RWPE2 (cell line): ENCODE results near the gene PDIK1L.

Source experiments
- ATAC-seq: fragments of 200-7000 bp; cut with Tn5 transposase; 3 replicates; pipeline ENCODE4 v1.9.1; 2021; ENCODE audit warnings: low read depth
- DNase-seq: peaks from one replicate; pipeline ENCODE4 v3.0.0-alpha.2; 2020; ENCODE audit warnings: low spot score
- H3K27ac ChIP-seq: fragments of 450-650 bp; 2 replicates; pipeline ENCODE4 v1.5.1; 2017; ENCODE audit warnings: mild to moderate bottlenecking; ENCODE audit not compliant: poor library complexity, severe bottlenecking
- H3K27me3 ChIP-seq: fragments of 250-450 bp; sonication (Bioruptor Pico); 2 replicates; pipeline ENCODE4 v1.5.1; 2021; ENCODE audit warnings: mild to moderate bottlenecking, moderate library complexity; ENCODE audit not compliant: insufficient read depth, poor library complexity, severe bottlenecking
- H3K36me3 ChIP-seq: fragments of 250-450 bp; sonication (Bioruptor Pico); 2 replicates; pipeline ENCODE4 v1.5.1; 2020; ENCODE audit warnings: low read depth, mild to moderate bottlenecking, moderate library complexity
- H3K4me1 ChIP-seq: fragments of 250-450 bp; sonication (Bioruptor Pico); 2 replicates; pipeline ENCODE4 v1.5.1; 2021; ENCODE audit warnings: mild to moderate bottlenecking, moderate library complexity; ENCODE audit not compliant: insufficient read depth, poor library complexity, severe bottlenecking
- H3K4me3 ChIP-seq: fragments of 250-450 bp; sonication (Bioruptor Pico); 2 replicates; pipeline ENCODE4 v1.5.1; 2021; ENCODE audit warnings: mild to moderate bottlenecking, moderate library complexity; ENCODE audit not compliant: severe bottlenecking
- H3K9me3 ChIP-seq: fragments of 250-450 bp; sonication (Bioruptor Pico); 2 replicates; pipeline ENCODE4 v1.5.1; 2021; ENCODE audit warnings: mild to moderate bottlenecking, moderate library complexity; ENCODE audit not compliant: severe bottlenecking
- CTCF ChIP-seq: fragments of 450-650 bp; IDR thresholded peaks from one replicate; pipeline ENCODE4 v1.5.1; 2017; ENCODE audit warnings: mild to moderate bottlenecking, moderate library complexity; ENCODE audit not compliant: poor library complexity, severe bottlenecking

The PDIK1L gene

DNA sequence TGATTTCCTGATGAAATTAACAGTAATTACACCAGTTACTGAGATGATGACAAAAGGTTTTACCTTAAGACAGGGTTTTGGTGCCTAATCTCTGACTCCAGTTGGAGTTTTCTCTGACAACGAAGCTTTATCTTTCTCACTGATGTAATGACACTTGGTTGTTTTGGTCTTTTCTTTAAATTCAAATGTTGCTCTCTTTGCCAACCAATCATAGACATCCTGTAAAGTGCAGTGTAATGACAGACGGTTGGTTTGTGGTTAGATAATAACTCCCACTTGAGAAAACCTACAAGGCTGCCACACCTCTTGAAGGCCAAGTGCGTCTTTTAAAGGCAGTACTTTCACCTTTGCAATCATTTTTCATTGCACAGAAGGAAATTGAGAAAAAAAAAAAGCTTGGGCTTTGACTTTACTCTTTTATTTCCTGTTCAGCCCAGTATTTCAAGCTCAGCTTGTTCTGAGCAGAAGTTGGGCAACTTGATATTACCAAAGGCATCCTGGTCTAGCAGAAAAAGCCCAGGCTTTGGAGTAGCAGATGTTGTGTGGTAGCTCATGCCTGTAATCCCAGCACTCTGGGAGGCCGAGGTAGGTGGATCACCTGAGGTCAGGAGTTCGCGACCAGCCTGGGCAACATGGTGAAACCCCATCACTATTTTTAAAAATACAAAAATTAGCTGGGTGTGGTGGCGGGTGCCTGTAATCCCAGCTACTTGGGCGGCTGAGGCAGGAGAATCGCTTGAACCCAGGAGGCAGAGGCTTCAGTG is 14.9 kb downstream of the PDIK1L start:
- Histone ChIP-seq H3K36me3 (peaks cover 5% of the 10 kb centered on the region; the same call in 1 of the 2 replicates), H3K27me3 (no peaks in the 10 kb centered on the region), H3K4me3 (no peak overlapping the region), H3K4me1 (peaks cover 37% of the 10 kb centered on the region), H3K9me3 (no peaks in the 10 kb centered on the region), H3K27ac (peak overlapping the region; percentile 35)
- no peak for TF ChIP-seq CTCF
- ATAC-seq (peak; percentile 57), DNase-seq (no peak)

- Histone ChIP-seq H3K4me1 (peaks cover 37% of the 10 kb centered on the region), H3K27me3 (no peaks in the 10 kb centered on the region), H3K9me3 (no peaks in the 10 kb centered on the region), H3K4me3 (no peak overlapping the region), H3K27ac (peak overlapping the region; percentile 35), H3K36me3 (peaks cover 5% of the 10 kb centered on the region; the same call in 1 of the 2 replicates)
- no peak for TF ChIP-seq CTCF
- ATAC-seq (no peak), DNase-seq (no peak)
Observed at GRCh38 chr1:26127235-26128163, 15.9 kb downstream of the PDIK1L start.

DNA sequence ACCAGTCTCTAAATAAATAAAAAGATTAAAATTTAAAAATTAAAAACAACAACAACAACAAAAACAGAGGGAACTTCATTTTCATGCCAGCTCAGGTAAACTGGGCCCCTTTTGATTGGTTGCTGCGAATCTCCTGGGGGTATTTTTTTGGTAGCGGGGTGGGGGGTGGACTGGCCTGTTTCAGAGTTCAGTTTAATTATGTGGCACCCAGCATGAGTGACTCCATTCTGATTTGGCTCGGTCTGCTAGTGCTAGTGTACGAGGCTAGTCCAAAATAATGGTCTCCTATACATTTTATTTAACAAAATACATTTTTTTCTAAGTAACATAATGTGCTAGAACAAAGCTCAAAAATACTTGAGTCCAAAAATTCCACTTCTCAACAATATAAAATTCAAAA is 18.2 kb downstream of the PDIK1L start:
- peaks cover 16% of the 10 kb centered on the region for H3K4me1 ChIP-seq
- no peak overlapping the region for H3K4me3 ChIP-seq
- no peak for DNase-seq
- H3K36me3 ChIP-seq: no peaks in the 10 kb centered on the region
- no peak overlapping the region for H3K27ac ChIP-seq
- TF ChIP-seq CTCF: no peak
- no peaks in the 10 kb centered on the region for H3K27me3 ChIP-seq
- no peak for ATAC-seq
- no peaks in the 10 kb centered on the region for H3K9me3 ChIP-seq

GRCh38 chr1:26130695-26131094 is 19.1 kb downstream of the PDIK1L start:
- H3K27me3 ChIP-seq: no peaks in the 10 kb centered on the region
- ATAC-seq (no peak), DNase-seq (no peak)
- peaks cover 4% of the 10 kb centered on the region for H3K9me3 ChIP-seq
- no peak overlapping the region for H3K4me3 ChIP-seq
- peaks cover 13% of the 10 kb centered on the region for H3K4me1 ChIP-seq
- no peak for TF ChIP-seq CTCF
- no peaks in the 10 kb centered on the region for H3K36me3 ChIP-seq
- no peak overlapping the region for H3K27ac ChIP-seq
